GM11168 (cell line): ENCODE results near the gene ANKRD16.

ENCODE experiments used
- in situ Hi-C: fragments of 300-500 bp; cut with MboI; formaldehyde crosslinking; loops from one replicate; pipeline ENCODE4 v1.12.0; 2022; ENCODE audit warnings: low sequenced_read_pairs; ENCODE audit not compliant: unreplicated experiment

The ANKRD16 gene

GRCh38 chr10:5812283-5813090 is 77.2 kb downstream of the ANKRD16 start:
- in situ Hi-C loops: no loop called here
